WTC11 (cell line): ENCODE measurements around the gene TMEM147.

Source experiments
- CBFB ChIP-seq: sonication (generic); formaldehyde crosslinking; IDR thresholded peaks from 2 replicates; pipeline ENCODE4 v1.8.1; 2022; ENCODE audit warnings: mild to moderate bottlenecking, low read depth, missing genetic modification reagents
- E2F4 ChIP-seq: sonication (generic); formaldehyde crosslinking; IDR thresholded peaks from 2 replicates; pipeline ENCODE4 v1.8.1; 2022; ENCODE audit warnings: low read depth, mild to moderate bottlenecking, moderate library complexity, missing genetic modification reagents, borderline replicate concordance
- HMGXB4 ChIP-seq: sonication (generic); formaldehyde crosslinking; IDR thresholded peaks from 2 replicates; pipeline ENCODE4 v1.8.1; 2023; ENCODE audit warnings: mild to moderate bottlenecking, moderate library complexity, missing genetic modification reagents
- IRF1 ChIP-seq: sonication (generic); formaldehyde crosslinking; IDR thresholded peaks from 2 replicates; pipeline ENCODE4 v1.8.0; 2023; ENCODE audit warnings: missing genetic modification reagents
- NR1H2 ChIP-seq: sonication (generic); formaldehyde crosslinking; IDR thresholded peaks from 2 replicates; pipeline ENCODE4 v1.9.0; 2021; ENCODE audit warnings: mild to moderate bottlenecking, moderate library complexity, missing genetic modification reagents
- SMAD4 ChIP-seq: sonication (generic); formaldehyde crosslinking; IDR thresholded peaks from 2 replicates; pipeline ENCODE4 v1.8.0; 2022; ENCODE audit warnings: mild to moderate bottlenecking, missing genetic modification reagents
- USF2 ChIP-seq: sonication (generic); formaldehyde crosslinking; IDR thresholded peaks from 2 replicates; pipeline ENCODE4 v1.8.1; 2023; ENCODE audit warnings: mild to moderate bottlenecking, missing genetic modification reagents, moderate library complexity
- TF ChIP-seq, protein P1 (sequence below): fragments of 200-600 bp; IDR thresholded peaks from 2 replicates; pipeline ENCODE4 v1.8.0; 2022; ENCODE audit warnings: antibody characterized with exemption
- TF ChIP-seq, protein P2 (sequence below): sonication (generic); formaldehyde crosslinking; IDR thresholded peaks from 2 replicates; pipeline ENCODE4 v1.8.1; 2022; ENCODE audit warnings: low read depth, missing genetic modification reagents, borderline replicate concordance
- TF ChIP-seq, protein P3 (sequence below): sonication (generic); formaldehyde crosslinking; IDR thresholded peaks from 2 replicates; pipeline ENCODE4 v1.8.0; 2022; ENCODE audit warnings: mild to moderate bottlenecking, missing genetic modification reagents
- TF ChIP-seq, protein P4 (sequence below): sonication (generic); formaldehyde crosslinking; IDR thresholded peaks from 2 replicates; pipeline ENCODE4 v1.8.1; 2023; ENCODE audit warnings: mild to moderate bottlenecking, missing genetic modification reagents, moderate library complexity

GRCh38 chr19:35587321-35587720 lies 41.9 kb downstream of the TMEM147 start:
- TF ChIP-seq NR1H2 (CRISPR knock-in tag), result no peak
- TF ChIP-seq, protein P1, sequence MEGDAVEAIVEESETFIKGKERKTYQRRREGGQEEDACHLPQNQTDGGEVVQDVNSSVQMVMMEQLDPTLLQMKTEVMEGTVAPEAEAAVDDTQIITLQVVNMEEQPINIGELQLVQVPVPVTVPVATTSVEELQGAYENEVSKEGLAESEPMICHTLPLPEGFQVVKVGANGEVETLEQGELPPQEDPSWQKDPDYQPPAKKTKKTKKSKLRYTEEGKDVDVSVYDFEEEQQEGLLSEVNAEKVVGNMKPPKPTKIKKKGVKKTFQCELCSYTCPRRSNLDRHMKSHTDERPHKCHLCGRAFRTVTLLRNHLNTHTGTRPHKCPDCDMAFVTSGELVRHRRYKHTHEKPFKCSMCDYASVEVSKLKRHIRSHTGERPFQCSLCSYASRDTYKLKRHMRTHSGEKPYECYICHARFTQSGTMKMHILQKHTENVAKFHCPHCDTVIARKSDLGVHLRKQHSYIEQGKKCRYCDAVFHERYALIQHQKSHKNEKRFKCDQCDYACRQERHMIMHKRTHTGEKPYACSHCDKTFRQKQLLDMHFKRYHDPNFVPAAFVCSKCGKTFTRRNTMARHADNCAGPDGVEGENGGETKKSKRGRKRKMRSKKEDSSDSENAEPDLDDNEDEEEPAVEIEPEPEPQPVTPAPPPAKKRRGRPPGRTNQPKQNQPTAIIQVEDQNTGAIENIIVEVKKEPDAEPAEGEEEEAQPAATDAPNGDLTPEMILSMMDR, result no peak
- TF ChIP-seq, protein P2, sequence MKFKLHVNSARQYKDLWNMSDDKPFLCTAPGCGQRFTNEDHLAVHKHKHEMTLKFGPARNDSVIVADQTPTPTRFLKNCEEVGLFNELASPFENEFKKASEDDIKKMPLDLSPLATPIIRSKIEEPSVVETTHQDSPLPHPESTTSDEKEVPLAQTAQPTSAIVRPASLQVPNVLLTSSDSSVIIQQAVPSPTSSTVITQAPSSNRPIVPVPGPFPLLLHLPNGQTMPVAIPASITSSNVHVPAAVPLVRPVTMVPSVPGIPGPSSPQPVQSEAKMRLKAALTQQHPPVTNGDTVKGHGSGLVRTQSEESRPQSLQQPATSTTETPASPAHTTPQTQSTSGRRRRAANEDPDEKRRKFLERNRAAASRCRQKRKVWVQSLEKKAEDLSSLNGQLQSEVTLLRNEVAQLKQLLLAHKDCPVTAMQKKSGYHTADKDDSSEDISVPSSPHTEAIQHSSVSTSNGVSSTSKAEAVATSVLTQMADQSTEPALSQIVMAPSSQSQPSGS, result no peak
- TF ChIP-seq E2F4 (CRISPR knock-in tag), result no peak
- TF ChIP-seq, protein P3, sequence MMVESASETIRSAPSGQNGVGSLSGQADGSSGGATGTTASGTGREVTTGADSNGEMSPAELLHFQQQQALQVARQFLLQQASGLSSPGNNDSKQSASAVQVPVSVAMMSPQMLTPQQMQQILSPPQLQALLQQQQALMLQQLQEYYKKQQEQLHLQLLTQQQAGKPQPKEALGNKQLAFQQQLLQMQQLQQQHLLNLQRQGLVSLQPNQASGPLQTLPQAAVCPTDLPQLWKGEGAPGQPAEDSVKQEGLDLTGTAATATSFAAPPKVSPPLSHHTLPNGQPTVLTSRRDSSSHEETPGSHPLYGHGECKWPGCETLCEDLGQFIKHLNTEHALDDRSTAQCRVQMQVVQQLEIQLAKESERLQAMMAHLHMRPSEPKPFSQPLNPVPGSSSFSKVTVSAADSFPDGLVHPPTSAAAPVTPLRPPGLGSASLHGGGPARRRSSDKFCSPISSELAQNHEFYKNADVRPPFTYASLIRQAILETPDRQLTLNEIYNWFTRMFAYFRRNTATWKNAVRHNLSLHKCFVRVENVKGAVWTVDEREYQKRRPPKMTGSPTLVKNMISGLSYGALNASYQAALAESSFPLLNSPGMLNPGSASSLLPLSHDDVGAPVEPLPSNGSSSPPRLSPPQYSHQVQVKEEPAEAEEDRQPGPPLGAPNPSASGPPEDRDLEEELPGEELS (CRISPR knock-in tag), result no peak
- TF ChIP-seq SMAD4 (CRISPR knock-in tag), result no peak
- TF ChIP-seq, protein P4, sequence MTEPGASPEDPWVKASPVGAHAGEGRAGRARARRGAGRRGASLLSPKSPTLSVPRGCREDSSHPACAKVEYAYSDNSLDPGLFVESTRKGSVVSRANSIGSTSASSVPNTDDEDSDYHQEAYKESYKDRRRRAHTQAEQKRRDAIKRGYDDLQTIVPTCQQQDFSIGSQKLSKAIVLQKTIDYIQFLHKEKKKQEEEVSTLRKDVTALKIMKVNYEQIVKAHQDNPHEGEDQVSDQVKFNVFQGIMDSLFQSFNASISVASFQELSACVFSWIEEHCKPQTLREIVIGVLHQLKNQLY (CRISPR knock-in tag), result no peak
- TF ChIP-seq USF2 (CRISPR knock-in tag), result no peak
- TF ChIP-seq HMGXB4, result no peak
- no peak for TF ChIP-seq CBFB (CRISPR knock-in tag)
- TF ChIP-seq IRF1, result no peak
